ENCODE measurements around the gene IL36RN.

The IL36RN gene

GRCh38 chr2:113104054-113104611, 45.1 kb downstream of the IL36RN start:
- DNase-seq, result no peak

- DNase-seq, result no peak
Observed at GRCh38 chr2:113105047-113105785, 46.2 kb downstream of the IL36RN start.

DNA sequence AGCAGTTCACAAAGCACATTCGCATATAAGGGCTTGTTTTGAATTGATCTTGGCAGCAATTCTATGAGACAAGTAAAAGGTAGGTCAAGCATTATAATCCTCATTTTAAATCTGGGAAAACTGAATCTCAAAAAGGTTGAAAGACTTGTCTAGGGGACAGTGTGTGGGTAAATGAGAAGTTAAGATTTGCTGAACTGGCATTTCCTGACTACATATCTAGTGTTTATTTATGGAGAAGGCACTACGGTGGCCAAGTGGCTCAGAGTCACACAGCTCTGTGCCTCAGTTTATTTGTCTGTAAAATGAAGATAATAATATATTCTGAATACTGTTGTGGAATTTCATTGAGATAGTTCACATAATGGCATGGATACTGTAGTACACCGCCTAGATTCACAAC, 52.1 kb downstream of the IL36RN start:
- DNase-seq, result no peak

- no peak for DNase-seq
Observed at GRCh38 chr2:113111823-113112287, 52.9 kb downstream of the IL36RN start.

DNA sequence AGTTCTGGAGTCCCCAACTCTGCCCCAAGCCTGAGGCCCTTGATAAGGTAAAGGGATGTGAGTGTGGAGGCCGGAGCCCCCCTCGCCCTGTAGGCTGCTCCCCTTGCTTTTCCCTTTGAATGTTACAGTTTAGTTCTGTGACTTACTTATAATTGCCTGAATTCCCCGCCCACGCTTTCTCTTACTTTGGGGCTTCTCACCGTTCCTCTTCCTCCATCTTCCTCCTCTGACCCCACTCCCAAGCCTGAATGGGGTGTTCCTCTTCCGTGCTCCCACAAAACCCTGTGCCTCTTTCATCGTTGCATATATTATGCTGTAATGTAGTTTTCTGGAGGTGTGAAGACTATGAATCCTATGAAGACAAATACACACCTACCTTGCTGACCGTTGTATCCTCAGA, 53.4 kb downstream of the IL36RN start:
- no peak for DNase-seq

- no peak for DNase-seq
Observed at GRCh38 chr2:113112871-113113270, 53.9 kb downstream of the IL36RN start.

DNA sequence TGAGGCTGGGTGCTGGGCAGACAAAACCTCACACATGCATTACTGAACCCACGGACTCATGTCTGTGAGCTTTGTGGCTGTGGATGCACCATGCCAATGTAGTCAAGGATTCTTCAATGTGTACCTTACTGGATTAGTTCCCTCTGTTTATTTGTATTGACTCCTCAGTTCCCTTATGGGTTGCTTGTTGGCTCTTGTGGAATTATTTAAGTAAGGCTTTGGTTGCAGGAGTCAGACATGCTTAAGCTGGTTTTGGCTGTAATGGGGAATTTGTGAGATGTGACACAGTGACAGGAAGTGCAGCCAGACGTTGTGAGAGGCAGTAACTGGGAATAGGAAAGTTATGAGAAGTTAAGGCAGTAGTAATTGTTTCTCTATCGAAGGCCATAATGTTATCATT, 54.8 kb downstream of the IL36RN start:
- DNase-seq, result no peak
